Keratinocyte (primary cell): ENCODE measurements around the gene ZFYVE21. TPM values are rescaled to one million over a fixed set of nuclear protein-coding genes. Genes with fewer than 3 reads are reported as not detected.

Source experiments
- DNase-seq: peaks from one replicate; pipeline ENCODE4 v3.0.0-alpha.2; 2011; ENCODE audit warnings: low read depth, missing footprints, low spot score
- FAIRE-seq: peaks from 2 replicates; lab custom pipeline; 2011; peaks lifted over from hg19 to GRCh38; lab: Jason Lieb, UNC
- H2AFZ ChIP-seq: 2 replicates; pipeline ENCODE4 v1.6.0; 2012; ENCODE audit warnings: low read length, control low read depth, inconsistent platforms; ENCODE audit not compliant: control insufficient read depth
- H3K27ac ChIP-seq: 2 replicates; pipeline ENCODE4 v1.5.1; 2011; ENCODE audit warnings: low read length; ENCODE audit not compliant: control insufficient read depth, insufficient read depth
- H3K27me3 ChIP-seq: 3 replicates; pipeline ENCODE4 v1.6.0; 2011; ENCODE audit warnings: low read length; ENCODE audit not compliant: control insufficient read depth, insufficient read depth; ENCODE audit errors: extremely low read depth
- H3K36me3 ChIP-seq, 2 experiments: 2 replicates in 1 of 2; 3 replicates in 1 of 2; pipeline ENCODE4 v1.5.1; 2011; ENCODE audit warnings: low read length in 2 of 2, mild to moderate bottlenecking in 1 of 2; ENCODE audit not compliant: control insufficient read depth in 2 of 2, insufficient read depth in 2 of 2; ENCODE audit errors: extremely low read depth in 1 of 2
- H3K4me1 ChIP-seq: 3 replicates; pipeline ENCODE4 v1.5.1; 2011; ENCODE audit warnings: low read length; ENCODE audit not compliant: control insufficient read depth, insufficient read depth; ENCODE audit errors: extremely low read depth
- H3K4me2 ChIP-seq: 3 replicates; pipeline ENCODE4 v1.6.0; 2011; ENCODE audit warnings: low read depth, low read length; ENCODE audit not compliant: control insufficient read depth, insufficient read depth; ENCODE audit errors: extremely low read depth
- H3K4me3 ChIP-seq, 3 experiments: fragments of 200-600 bp in 1 of 3; sonication (generic) in 1 of 3; 2 replicates in 2 of 3; 3 replicates in 1 of 3; pipeline ENCODE4 v1.5.1; 2011 to 2016; ENCODE audit warnings: low read length in 3 of 3, mild to moderate bottlenecking in 3 of 3, control low read depth in 2 of 3, inconsistent platforms in 1 of 3, low read depth in 1 of 3, mixed read lengths in 1 of 3, mixed run types in 1 of 3, moderate library complexity in 1 of 3; ENCODE audit not compliant: control insufficient read depth in 2 of 3, insufficient read depth in 2 of 3; ENCODE audit errors: extremely low read depth in 1 of 3
- H3K79me2 ChIP-seq: 2 replicates; pipeline ENCODE4 v1.6.0; 2012; ENCODE audit warnings: low read length; ENCODE audit not compliant: control insufficient read depth, insufficient read depth
- H3K9ac ChIP-seq: 3 replicates; pipeline ENCODE4 v1.6.0; 2011; ENCODE audit warnings: low read length; ENCODE audit not compliant: control insufficient read depth, insufficient read depth; ENCODE audit errors: extremely low read depth
- H3K9me1 ChIP-seq: 3 replicates; pipeline ENCODE4 v1.6.0; 2011; ENCODE audit warnings: low read length; ENCODE audit not compliant: control insufficient read depth, insufficient read depth; ENCODE audit errors: extremely low read depth
- H3K9me3 ChIP-seq: 2 replicates; pipeline ENCODE4 v1.5.1; 2012; ENCODE audit warnings: low read depth, low read length; ENCODE audit not compliant: control insufficient read depth
- H4K20me1 ChIP-seq: 3 replicates; pipeline ENCODE4 v1.6.0; 2011; ENCODE audit warnings: low read length; ENCODE audit not compliant: control insufficient read depth, insufficient read depth; ENCODE audit errors: extremely low read depth
- EZH2 ChIP-seq: IDR thresholded peaks from one replicate; pipeline ENCODE4 v1.6.1; 2012; ENCODE audit warnings: inconsistent platforms, mild to moderate bottlenecking, low read length, moderate library complexity
- dilution Hi-C: fragments of 300-500 bp; cut with MboI; formaldehyde crosslinking; loops from one replicate; pipeline ENCODE4 v1.7.0; 2020; ENCODE audit warnings: low sequenced_read_pairs; ENCODE audit not compliant: extremely low pct_ligation_motif_present
- polyA plus RNA-seq, 5 experiments: library from polyadenylated mRNA; depleted of rRNA in 3 of 5; stranded (reverse) in 3 of 5; stranded (forward) in 1 of 5; unstranded in 1 of 5; fragments of >200 nt; gene quantifications; 1 replicate in 1 of 5; 2 replicates in 3 of 5; 3 replicates in 1 of 5; pipeline versions ENCODE4 v1.2.1 to v1.2.3, GENCODE V29; 2011 to 2012; ENCODE audit warnings: missing spikeins in 2 of 5, low read depth in 1 of 5, low replicate concordance in 1 of 5
- TF ChIP-seq, protein P1 (sequence below), 3 experiments: IDR thresholded peaks in 1 of 3; conservative IDR thresholded peaks in 1 of 3; optimal IDR thresholded peaks in 1 of 3; 2 replicates in 2 of 3; 3 replicates in 1 of 3; pipeline versions ENCODE3 to v1.5.1; 2011; ENCODE audit warnings: low read length in 3 of 3, mild to moderate bottlenecking in 3 of 3, moderate library complexity in 2 of 3, control low read depth in 1 of 3, inconsistent platforms in 1 of 3; ENCODE audit not compliant: insufficient read depth in 2 of 3; ENCODE audit errors: extremely low read depth in 1 of 3

The ZFYVE21 gene
- polyA plus RNA-seq, 1 donor (not counting 4 experiments of a cell fraction or from before 2014, with no cell fraction given): 116 TPM

DNA sequence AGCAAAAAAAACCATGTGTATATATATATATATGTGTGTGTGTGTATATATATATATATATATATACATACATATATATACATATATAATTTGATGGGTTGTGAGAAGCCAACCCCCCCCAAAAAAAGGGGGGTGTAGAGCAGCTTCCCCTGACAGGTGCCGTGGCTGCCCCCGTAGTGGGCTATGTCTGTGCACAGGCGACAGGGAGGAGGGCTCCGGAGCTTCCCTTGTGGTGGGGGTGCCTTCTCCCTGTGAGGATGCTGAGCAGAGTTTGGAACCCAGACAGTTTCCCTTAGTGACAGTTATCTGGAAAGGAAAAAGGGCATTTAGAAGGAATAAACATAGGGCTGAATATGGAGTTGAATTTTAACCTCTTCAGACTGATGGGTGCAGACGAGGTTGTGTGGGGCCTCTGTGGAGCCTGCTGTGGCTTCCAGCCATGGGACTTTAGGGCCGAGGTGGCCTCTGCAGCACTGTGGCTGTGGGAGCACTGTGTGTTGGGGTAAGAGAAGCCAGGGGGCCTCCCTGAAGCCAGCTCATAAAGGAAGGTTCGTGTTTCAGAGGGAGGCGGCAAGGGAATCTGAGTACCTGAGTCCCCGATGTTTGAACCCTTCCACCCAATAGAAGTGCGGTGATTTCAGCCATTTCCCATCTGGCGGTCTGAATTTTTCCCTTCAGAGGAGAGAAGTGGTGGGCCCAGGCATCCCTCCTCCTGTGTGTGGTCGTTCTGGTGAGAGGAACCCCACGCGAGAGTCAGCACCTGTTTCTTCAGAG is 20.1 kb upstream of the ZFYVE21 start:
- H3K9ac ChIP-seq: no peak overlapping the region
- H3K4me2 ChIP-seq: no peak overlapping the region
- H3K9me1 ChIP-seq: no peaks in the 10 kb centered on the region
- no peak overlapping the region for H2AFZ ChIP-seq
- H3K36me3 ChIP-seq: peaks cover 31 to 40% of the 10 kb centered on the region in 2 experiments
- TF ChIP-seq, protein P1, sequence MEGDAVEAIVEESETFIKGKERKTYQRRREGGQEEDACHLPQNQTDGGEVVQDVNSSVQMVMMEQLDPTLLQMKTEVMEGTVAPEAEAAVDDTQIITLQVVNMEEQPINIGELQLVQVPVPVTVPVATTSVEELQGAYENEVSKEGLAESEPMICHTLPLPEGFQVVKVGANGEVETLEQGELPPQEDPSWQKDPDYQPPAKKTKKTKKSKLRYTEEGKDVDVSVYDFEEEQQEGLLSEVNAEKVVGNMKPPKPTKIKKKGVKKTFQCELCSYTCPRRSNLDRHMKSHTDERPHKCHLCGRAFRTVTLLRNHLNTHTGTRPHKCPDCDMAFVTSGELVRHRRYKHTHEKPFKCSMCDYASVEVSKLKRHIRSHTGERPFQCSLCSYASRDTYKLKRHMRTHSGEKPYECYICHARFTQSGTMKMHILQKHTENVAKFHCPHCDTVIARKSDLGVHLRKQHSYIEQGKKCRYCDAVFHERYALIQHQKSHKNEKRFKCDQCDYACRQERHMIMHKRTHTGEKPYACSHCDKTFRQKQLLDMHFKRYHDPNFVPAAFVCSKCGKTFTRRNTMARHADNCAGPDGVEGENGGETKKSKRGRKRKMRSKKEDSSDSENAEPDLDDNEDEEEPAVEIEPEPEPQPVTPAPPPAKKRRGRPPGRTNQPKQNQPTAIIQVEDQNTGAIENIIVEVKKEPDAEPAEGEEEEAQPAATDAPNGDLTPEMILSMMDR (optimal IDR thresholded peaks at IDR 0.05 in 1 of 3, IDR thresholded peaks at IDR 0.05 in 1 of 3, conservative IDR thresholded peaks at IDR 0.05 in 1 of 3; ENCODE audit: extremely low read depth in 1 of 3, insufficient read depth in 2 of 3, low read length in 3 of 3): no peak
- TF ChIP-seq EZH2: no peak
- DNase-seq (no peak), FAIRE-seq (no peak)
- dilution Hi-C loops: no loop called here
- peaks cover 27% of the 10 kb centered on the region for H3K4me1 ChIP-seq
- H3K9me3 ChIP-seq: no peaks in the 10 kb centered on the region
- H3K79me2 ChIP-seq: peaks cover 13% of the 10 kb centered on the region
- H4K20me1 ChIP-seq: peaks cover 28% of the 10 kb centered on the region
- H3K27me3 ChIP-seq: no peaks in the 10 kb centered on the region
- no peak overlapping the region for H3K27ac ChIP-seq
- no peak overlapping the region for H3K4me3 ChIP-seq

DNA sequence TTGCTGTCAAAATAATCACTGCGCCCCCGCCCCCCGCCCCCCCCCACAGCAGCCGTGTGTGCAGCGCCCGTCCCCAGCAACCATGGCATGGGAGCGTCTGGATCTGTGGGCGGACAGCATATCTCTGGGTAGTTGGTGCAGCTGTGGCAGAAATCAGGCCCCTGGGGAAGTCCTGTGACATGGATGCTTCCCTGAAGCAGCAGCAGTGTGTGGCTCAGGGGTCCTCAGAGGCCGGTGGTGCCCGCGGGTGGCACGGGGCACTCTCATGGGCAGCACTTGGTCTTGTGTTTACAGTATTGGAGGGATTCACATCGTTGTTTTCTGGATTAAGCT is 19.6 kb upstream of the ZFYVE21 start:
- H3K27me3 ChIP-seq: no peaks in the 10 kb centered on the region
- peaks cover 13% of the 10 kb centered on the region for H3K79me2 ChIP-seq
- H4K20me1 ChIP-seq: peaks cover 28% of the 10 kb centered on the region
- no peaks in the 10 kb centered on the region for H3K9me3 ChIP-seq
- FAIRE-seq (no peak), DNase-seq (no peak)
- no peak overlapping the region for H2AFZ ChIP-seq
- no peak overlapping the region for H3K4me2 ChIP-seq
- no peak overlapping the region for H3K4me3 ChIP-seq
- TF ChIP-seq, protein P1 (optimal IDR thresholded peaks at IDR 0.05 in 1 of 3, IDR thresholded peaks at IDR 0.05 in 1 of 3, conservative IDR thresholded peaks at IDR 0.05 in 1 of 3; ENCODE audit: extremely low read depth in 1 of 3, insufficient read depth in 2 of 3, low read length in 3 of 3): no peak
- TF ChIP-seq EZH2: no peak
- no peaks in the 10 kb centered on the region for H3K9me1 ChIP-seq
- no peak overlapping the region for H3K27ac ChIP-seq
- dilution Hi-C loops: no loop called here
- H3K4me1 ChIP-seq: peaks cover 27% of the 10 kb centered on the region
- peaks cover 34 to 38% of the 10 kb centered on the region in 2 experiments for H3K36me3 ChIP-seq
- no peak overlapping the region for H3K9ac ChIP-seq
